Measurements from ENCODE around the gene IRF3. TPM values are rescaled to one million over a fixed set of nuclear protein-coding genes. Genes with fewer than 3 reads are reported as not detected.
A peak's percentile ranks its signal among the peaks of the same experiment; 100 is the strongest.

Gene IRF3
- total and polyA plus RNA-seq, 4 experiments from 2014 or later, result 64.1 to 386 (median 220) TPM

DNA sequence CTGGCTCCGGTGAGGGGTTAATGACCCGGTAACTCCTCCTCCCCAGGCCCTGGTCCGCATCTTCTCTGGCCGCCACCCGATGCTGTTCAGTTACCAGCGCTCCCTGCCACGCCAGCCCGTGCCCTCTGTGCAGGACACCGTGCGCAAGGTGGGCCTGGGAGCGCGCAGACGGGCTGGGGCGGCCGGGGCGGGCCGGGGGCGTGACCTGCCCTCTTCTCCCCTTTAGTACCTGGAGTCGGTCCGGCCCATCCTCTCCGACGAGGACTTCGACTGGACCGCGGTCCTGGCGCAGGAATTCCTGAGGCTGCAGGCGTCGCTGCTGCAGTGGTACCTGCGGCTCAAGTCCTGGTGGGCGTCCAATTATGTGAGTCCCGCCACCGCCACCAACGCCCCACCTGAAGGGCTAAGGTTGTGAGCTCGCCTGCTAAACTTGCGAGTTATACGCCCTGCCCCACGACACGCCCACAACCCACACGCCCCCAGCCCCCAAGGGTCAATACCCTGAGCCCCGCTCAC lies 35.7 kb upstream of the IRF3 start:
- intact Hi-C loops (cut with micrococcal nuclease), result no loop called here
- ChIA-PET POLR2A (ENCODE audit: partially characterized antibody) (no interaction called here), CTCF (ENCODE audit: partially characterized antibody) (no interaction called here)
- Histone ChIP-seq H3K27ac (ENCODE audit: low read depth, low read length) (no peak overlapping the region), H3K27me3 (ENCODE audit: insufficient read depth, low read length) (no peaks in the 10 kb centered on the region), H3K36me3 (ENCODE audit: insufficient read depth, low read length) (no peaks in the 10 kb centered on the region), H3K9me3 (ENCODE audit: control insufficient read depth in 1 of 2, low read length in 2 of 2) (no peaks in the 10 kb centered on the region), H3K4me1 (ENCODE audit: insufficient read depth, low read length) (no peaks in the 10 kb centered on the region), H3K4me3 (ENCODE audit: low read length in 2 of 2) (no peak overlapping the region)
- H3K36me3 Mint-ChIP-seq, result no peaks in the 10 kb centered on the region
- DNase-seq, result no peak
- H3K27me3 Mint-ChIP-seq, result peaks cover 0 to 2% of the 10 kb centered on the region in 2 donors
- no peaks in the 10 kb centered on the region for H3K9me3 Mint-ChIP-seq
- no peaks in the 10 kb centered on the region for H3K4me1 Mint-ChIP-seq
- H3K4me3 Mint-ChIP-seq, result no peak overlapping the region
- H3K27ac Mint-ChIP-seq, result no peak overlapping the region

DNA sequence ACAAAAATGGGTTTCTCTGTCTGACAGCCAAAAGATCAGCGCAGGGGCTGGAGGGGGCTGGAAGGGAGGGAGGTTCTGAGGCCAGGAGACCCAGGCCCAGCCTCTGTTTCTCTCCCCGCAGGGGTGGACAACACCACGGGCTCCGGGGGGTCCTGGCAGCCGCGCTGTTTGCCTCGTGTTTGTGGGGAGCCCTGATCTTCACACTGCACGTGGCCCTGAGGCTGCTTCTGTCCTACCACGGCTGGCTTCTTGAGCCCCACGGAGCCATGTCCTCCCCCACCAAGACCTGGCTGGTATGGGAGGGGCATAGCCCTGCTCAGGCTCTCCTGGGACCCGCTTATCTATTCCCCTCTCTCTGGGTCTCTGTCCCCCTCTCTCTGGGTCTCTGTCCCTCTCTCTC lies 34.9 kb upstream of the IRF3 start:
- Mint-ChIP-seq H3K9me3 (no peaks in the 10 kb centered on the region), H3K36me3 (no peaks in the 10 kb centered on the region), H3K4me3 (no peak overlapping the region), H3K27me3 (peaks cover 0 to 2% of the 10 kb centered on the region in 2 donors), H3K27ac (peak overlapping the region in 1 of 7 donors; percentile 22), H3K4me1 (no peaks in the 10 kb centered on the region)
- no peaks in the 10 kb centered on the region for H3K36me3 ChIP-seq (ENCODE audit: insufficient read depth, low read length)
- no peak overlapping the region for H3K27ac ChIP-seq (ENCODE audit: low read depth, low read length)
- ChIA-PET POLR2A (ENCODE audit: partially characterized antibody) (no interaction called here), CTCF (ENCODE audit: partially characterized antibody) (no interaction called here)
- no peak overlapping the region for H3K4me3 ChIP-seq (ENCODE audit: low read length in 2 of 2)
- no peak for DNase-seq
- no peaks in the 10 kb centered on the region for H3K27me3 ChIP-seq (ENCODE audit: insufficient read depth, low read length)
- no peaks in the 10 kb centered on the region for H3K9me3 ChIP-seq (ENCODE audit: control insufficient read depth in 1 of 2, low read length in 2 of 2)
- intact Hi-C loops (cut with micrococcal nuclease), result no loop called here
- H3K4me1 ChIP-seq (ENCODE audit: insufficient read depth, low read length), result no peaks in the 10 kb centered on the region

DNA sequence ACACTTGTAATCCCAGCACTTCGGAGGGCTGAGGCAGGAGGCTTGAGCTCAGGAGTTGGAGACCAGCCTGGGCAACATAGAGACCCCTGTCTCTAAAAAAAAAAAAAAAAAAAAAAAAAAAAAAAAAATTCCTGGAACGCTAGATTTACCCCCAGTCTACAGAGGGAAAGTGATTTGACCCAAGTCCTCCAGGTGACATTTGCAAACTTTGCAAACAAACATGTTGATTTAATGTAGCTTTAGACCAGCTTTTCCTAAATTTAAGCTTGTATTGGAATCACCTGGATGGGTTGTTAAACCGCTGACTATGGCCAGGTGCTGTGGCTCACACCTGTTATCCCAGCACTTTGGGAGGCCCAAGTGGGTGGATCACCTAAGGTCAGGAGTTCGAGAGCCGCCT lies 33.7 kb upstream of the IRF3 start:
- H3K27me3 Mint-ChIP-seq, result peaks cover 0 to 2% of the 10 kb centered on the region in 2 donors
- H3K4me3 ChIP-seq (ENCODE audit: low read length in 2 of 2), result no peak overlapping the region
- no peaks in the 10 kb centered on the region for H3K9me3 ChIP-seq (ENCODE audit: control insufficient read depth in 1 of 2, low read length in 2 of 2)
- no peaks in the 10 kb centered on the region for H3K27me3 ChIP-seq (ENCODE audit: insufficient read depth, low read length)
- H3K9me3 Mint-ChIP-seq, result no peaks in the 10 kb centered on the region
- no peaks in the 10 kb centered on the region for H3K36me3 Mint-ChIP-seq
- DNase-seq, result no peak
- H3K27ac ChIP-seq (ENCODE audit: low read depth, low read length), result no peak overlapping the region
- H3K36me3 ChIP-seq (ENCODE audit: insufficient read depth, low read length), result no peaks in the 10 kb centered on the region
- ChIA-PET POLR2A (ENCODE audit: partially characterized antibody) (no interaction called here), CTCF (ENCODE audit: partially characterized antibody) (interaction anchor here (1.0 kb wide), 1 partner anchor 18 kb away, joined by 5 read pairs; no protein-coding TSS in a partner anchor)
- no peak overlapping the region for H3K27ac Mint-ChIP-seq
- no peak overlapping the region for H3K4me3 Mint-ChIP-seq
- no peaks in the 10 kb centered on the region for H3K4me1 Mint-ChIP-seq
- intact Hi-C loops (cut with micrococcal nuclease), result no loop called here
- no peaks in the 10 kb centered on the region for H3K4me1 ChIP-seq (ENCODE audit: insufficient read depth, low read length)

DNA sequence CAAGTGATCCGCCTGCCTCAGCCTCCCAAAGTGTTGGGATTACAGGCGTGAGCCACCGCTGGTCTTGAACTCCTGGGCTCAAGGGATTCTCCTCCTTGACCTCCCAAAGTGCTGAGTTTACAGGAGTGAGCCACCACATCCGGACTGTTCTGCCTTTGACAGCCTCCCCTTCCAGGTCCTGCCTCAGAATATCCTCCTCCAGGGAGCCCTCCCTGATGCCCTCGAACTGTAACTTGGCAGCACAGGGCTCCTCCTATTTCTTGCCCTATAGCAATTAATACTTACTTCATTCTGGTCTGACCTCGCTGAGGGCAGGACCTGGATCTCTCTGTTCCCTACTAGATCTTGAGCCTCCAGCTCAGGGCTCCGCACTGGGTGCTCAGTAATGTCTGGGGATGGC lies 31.2 kb upstream of the IRF3 start:
- Mint-ChIP-seq H3K36me3 (no peaks in the 10 kb centered on the region), H3K27me3 (peaks cover 3 to 4% of the 10 kb centered on the region in 2 donors), H3K4me3 (no peak overlapping the region), H3K9me3 (no peaks in the 10 kb centered on the region), H3K27ac (peak overlapping the region in 1 of 7 donors; percentile 25), H3K4me1 (peaks cover 0 to 6% (median under 1%) of the 10 kb centered on the region in 4 donors)
- POLR2A ChIA-PET (ENCODE audit: partially characterized antibody), result no interaction called here
- Histone ChIP-seq H3K4me1 (ENCODE audit: insufficient read depth, low read length) (no peaks in the 10 kb centered on the region), H3K4me3 (ENCODE audit: low read length in 2 of 2) (no peak overlapping the region), H3K9me3 (ENCODE audit: control insufficient read depth in 1 of 2, low read length in 2 of 2) (no peaks in the 10 kb centered on the region), H3K27ac (ENCODE audit: low read depth, low read length) (no peak overlapping the region), H3K36me3 (ENCODE audit: insufficient read depth, low read length) (no peaks in the 10 kb centered on the region), H3K27me3 (ENCODE audit: insufficient read depth, low read length) (peaks cover 4% of the 10 kb centered on the region)
- DNase-seq, result no peak
- intact Hi-C loops (cut with micrococcal nuclease), result no loop called here
- CTCF ChIA-PET (ENCODE audit: partially characterized antibody), result interaction anchor here (1.0 kb wide), 1 partner anchor 12 kb away, joined by 4 read pairs; no protein-coding TSS in a partner anchor

DNA sequence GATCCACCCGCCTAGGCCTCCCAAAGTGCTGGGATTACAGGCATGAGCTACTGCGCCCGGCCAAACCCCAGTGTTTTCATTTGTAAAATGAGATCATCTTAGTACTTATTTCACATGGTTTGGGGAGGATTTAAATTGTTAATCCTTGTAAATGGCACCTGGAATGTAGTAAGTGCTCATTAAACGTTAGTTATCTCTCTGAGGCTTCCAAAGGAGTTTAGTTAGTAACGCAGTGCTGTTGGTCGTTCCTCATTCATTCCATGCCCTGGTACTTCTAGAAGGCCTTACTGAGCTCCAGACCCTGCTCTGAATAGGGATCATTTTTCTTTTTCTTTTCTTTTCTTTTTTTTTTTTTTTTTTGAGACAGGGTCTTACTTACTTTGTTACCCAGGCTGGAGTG lies 30.5 kb upstream of the IRF3 start:
- Histone ChIP-seq H3K36me3 (ENCODE audit: insufficient read depth, low read length) (no peaks in the 10 kb centered on the region), H3K27ac (ENCODE audit: low read depth, low read length) (no peak overlapping the region), H3K9me3 (ENCODE audit: control insufficient read depth in 1 of 2, low read length in 2 of 2) (no peaks in the 10 kb centered on the region), H3K4me1 (ENCODE audit: insufficient read depth, low read length) (peaks cover 6% of the 10 kb centered on the region), H3K4me3 (ENCODE audit: low read length in 2 of 2) (no peak overlapping the region), H3K27me3 (ENCODE audit: insufficient read depth, low read length) (peaks cover 4% of the 10 kb centered on the region)
- Mint-ChIP-seq H3K4me3 (no peak overlapping the region), H3K4me1 (peaks cover 3 to 11% (median 4%) of the 10 kb centered on the region in 4 donors), H3K27ac (no peak overlapping the region), H3K9me3 (no peaks in the 10 kb centered on the region), H3K36me3 (no peaks in the 10 kb centered on the region), H3K27me3 (peaks cover 4 to 8% of the 10 kb centered on the region in 2 donors)
- ChIA-PET POLR2A (ENCODE audit: partially characterized antibody) (no interaction called here), CTCF (ENCODE audit: partially characterized antibody) (interaction anchor here (0.5 to 1.2 kb wide), 4 partner anchors 11 to 512 kb away, joined by 3 to 5 read pairs (median 4); no protein-coding TSS in a partner anchor)
- intact Hi-C loops (cut with micrococcal nuclease), result no loop called here
- DNase-seq, result no peak

DNA sequence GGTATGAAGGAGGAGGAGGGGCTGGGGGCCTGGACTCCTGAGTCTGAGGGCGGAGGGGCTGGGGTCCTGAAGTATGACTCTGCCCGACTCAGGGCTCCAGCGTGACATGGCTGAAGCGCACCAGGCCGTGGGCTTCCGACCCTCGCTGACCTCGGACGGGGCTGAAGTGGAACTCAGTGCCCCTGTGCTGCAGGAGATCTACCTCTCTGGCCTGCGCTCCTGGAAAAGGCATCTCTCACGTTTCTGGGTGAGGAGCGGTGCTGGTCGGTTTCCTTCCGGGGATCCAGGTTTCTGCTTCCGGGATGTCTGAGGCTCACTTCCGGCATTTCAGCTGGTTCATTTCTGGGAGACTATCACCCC lies 26.5 kb upstream of the IRF3 start:
- Mint-ChIP-seq H3K27ac (no peak overlapping the region), H3K27me3 (peaks cover 10 to 16% of the 10 kb centered on the region in 2 donors), H3K36me3 (peaks cover 3 to 11% of the 10 kb centered on the region in 2 donors), H3K4me1 (peaks cover 14 to 27% (median 17%) of the 10 kb centered on the region in 4 donors), H3K4me3 (peak overlapping the region in 2 of 8 donors; percentile 12 to 17), H3K9me3 (no peaks in the 10 kb centered on the region)
- Histone ChIP-seq H3K27ac (ENCODE audit: low read depth, low read length) (no peak overlapping the region), H3K36me3 (ENCODE audit: insufficient read depth, low read length) (no peaks in the 10 kb centered on the region), H3K4me3 (ENCODE audit: low read length in 2 of 2) (no peak overlapping the region), H3K27me3 (ENCODE audit: insufficient read depth, low read length) (peaks cover 4% of the 10 kb centered on the region), H3K9me3 (ENCODE audit: control insufficient read depth in 1 of 2, low read length in 2 of 2) (no peaks in the 10 kb centered on the region), H3K4me1 (ENCODE audit: insufficient read depth, low read length) (peaks cover 27% of the 10 kb centered on the region)
- POLR2A ChIA-PET (ENCODE audit: partially characterized antibody), result interaction anchor here (0.8 kb wide), 1 partner anchor 52 kb away, joined by 3 read pairs; no protein-coding TSS in a partner anchor
- intact Hi-C loops (cut with micrococcal nuclease), result no loop called here
- DNase-seq, result no peak
- CTCF ChIA-PET (ENCODE audit: partially characterized antibody), result no interaction called here

DNA sequence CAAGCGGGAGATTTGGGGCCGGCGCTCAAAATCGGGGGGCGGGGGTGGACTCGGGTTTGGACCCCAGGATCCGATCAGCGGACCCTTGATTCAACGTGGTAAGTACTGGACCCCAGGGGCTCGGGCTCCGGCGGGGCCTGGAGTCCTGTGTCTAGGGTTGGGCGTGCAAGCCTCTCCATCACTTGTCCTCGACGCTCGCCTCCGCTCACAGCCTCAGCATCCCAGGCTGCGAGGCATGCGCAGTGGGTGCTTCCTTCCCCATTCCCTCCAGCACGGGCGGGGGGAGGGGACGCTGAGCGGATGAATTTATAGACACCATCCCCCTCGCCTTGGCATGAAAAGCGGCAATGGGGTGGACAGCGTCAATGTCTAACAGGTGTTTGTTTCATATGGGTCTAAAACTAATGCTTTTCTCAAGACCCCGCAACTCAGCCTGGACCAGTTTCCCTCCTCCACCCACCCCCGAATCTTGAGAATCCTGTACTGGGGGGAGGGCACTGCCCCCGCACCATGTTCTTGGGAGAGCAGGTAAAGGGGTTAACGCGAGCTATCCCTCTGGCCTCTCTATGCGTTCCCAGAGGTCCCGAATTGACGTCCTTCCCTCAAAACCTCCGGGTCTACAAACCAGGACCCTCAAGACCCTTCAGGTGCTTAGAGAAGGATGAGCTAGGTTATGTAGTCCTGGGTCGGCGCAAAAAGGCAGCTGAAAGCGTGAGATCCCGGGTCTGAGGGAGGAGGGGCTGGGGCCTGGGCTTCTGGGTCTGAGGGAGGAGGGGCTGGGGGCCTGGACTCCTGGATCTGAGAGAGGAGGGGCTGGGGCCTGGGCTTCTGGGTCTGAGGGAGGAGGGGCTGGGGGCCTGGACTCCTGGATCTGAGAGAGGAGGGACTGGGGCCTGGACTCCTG lies 25.8 kb upstream of the IRF3 start:
- peaks cover 27% of the 10 kb centered on the region for H3K4me1 ChIP-seq (ENCODE audit: insufficient read depth, low read length)
- Mint-ChIP-seq H3K9me3 (no peaks in the 10 kb centered on the region), H3K27ac (peak overlapping the region in 2 of 7 donors; percentile 43 to 45), H3K4me1 (peaks cover 14 to 27% (median 17%) of the 10 kb centered on the region in 4 donors), H3K36me3 (peaks cover 3 to 11% of the 10 kb centered on the region in 2 donors), H3K4me3 (peak overlapping the region; percentile 85 to 94 (median 90)), H3K27me3 (peaks cover 10 to 16% of the 10 kb centered on the region in 2 donors)
- ChIA-PET CTCF (ENCODE audit: partially characterized antibody) (no interaction called here), POLR2A (ENCODE audit: partially characterized antibody) (interaction anchor here (0.8 to 1.0 kb wide), 2 partner anchors 14 to 51 kb away, joined by 3 read pairs; partner anchors contain the start of gene PRMT1)
- intact Hi-C loops (cut with micrococcal nuclease), result no loop called here
- H3K36me3 ChIP-seq (ENCODE audit: insufficient read depth, low read length), result no peaks in the 10 kb centered on the region
- no peak for DNase-seq
- H3K4me3 ChIP-seq (ENCODE audit: low read length in 2 of 2), result peak overlapping the region in 1 of 2 donors; percentile 49
- no peaks in the 10 kb centered on the region for H3K9me3 ChIP-seq (ENCODE audit: control insufficient read depth in 1 of 2, low read length in 2 of 2)
- peak overlapping the region; percentile 30 for H3K27ac ChIP-seq (ENCODE audit: low read depth, low read length)
- peaks cover 4% of the 10 kb centered on the region for H3K27me3 ChIP-seq (ENCODE audit: insufficient read depth, low read length)

Data from CD4-positive, alpha-beta memory T cell (primary cell).